CD4-positive, alpha-beta memory T cell (primary cell): Measurements from ENCODE around the gene NRG3. TPM values are rescaled to one million over a fixed set of nuclear protein-coding genes. Genes with fewer than 3 reads are reported as not detected.

Experiments
- CTCF ChIA-PET: fragments of 350-600 bp; sonication (Branson Sonifier 250); formaldehyde crosslinking; loops from one replicate; lab custom pipeline; 2021; ENCODE audit warnings: inconsistent platforms; ENCODE audit not compliant: partially characterized antibody; lab: Charles Lee
- POLR2A ChIA-PET: fragments of 350-600 bp; sonication (Branson Sonifier 250); formaldehyde crosslinking; loops from one replicate; lab custom pipeline; 2021; ENCODE audit not compliant: partially characterized antibody; lab: Charles Lee
- DNase-seq, 5 donors: peaks; one replicate each; pipeline versions ENCODE4 v3.0.0 to v3.0.0-alpha.2; 2020 to 2022; ENCODE audit warnings: mixed read lengths in 1 of 5
- H3K27ac ChIP-seq: one replicate; pipeline ENCODE4 v1.7.0; 2013; ENCODE audit warnings: low read depth, low read length
- H3K27me3 ChIP-seq: 2 replicates; pipeline ENCODE4 v1.7.0; 2013; ENCODE audit warnings: mild to moderate bottlenecking, low read length, moderate library complexity; ENCODE audit not compliant: insufficient read depth
- H3K36me3 ChIP-seq: 2 replicates; pipeline ENCODE4 v1.7.0; 2013; ENCODE audit warnings: mild to moderate bottlenecking, low read length, moderate library complexity; ENCODE audit not compliant: insufficient read depth
- H3K4me1 ChIP-seq: 2 replicates; pipeline ENCODE4 v1.7.0; 2013; ENCODE audit warnings: mild to moderate bottlenecking, low read length, moderate library complexity; ENCODE audit not compliant: insufficient read depth
- H3K4me3 ChIP-seq, 2 donors: one replicate each; pipeline ENCODE4 v1.7.0; 2013; ENCODE audit warnings: low read length in 2 of 2, mild to moderate bottlenecking in 1 of 2
- H3K9me3 ChIP-seq, 2 donors: one replicate each; pipeline ENCODE4 v1.7.0; 2013; ENCODE audit warnings: low read length in 2 of 2, control low read depth in 1 of 2; ENCODE audit not compliant: control insufficient read depth in 1 of 2
- H3K27ac Mint-ChIP-seq, 7 donors: one replicate each; pipeline ENCODE4 v1.8.0; 2020 to 2021; ENCODE audit warnings: mixed read lengths in 7 of 7, mild to moderate bottlenecking in 6 of 7, inconsistent platforms in 3 of 7, moderate library complexity in 3 of 7
- H3K27me3 Mint-ChIP-seq, 2 donors: one replicate each; pipeline ENCODE4 v1.8.0; 2020 to 2021; ENCODE audit warnings: mixed read lengths in 2 of 2
- H3K36me3 Mint-ChIP-seq, 2 donors: one replicate each; pipeline ENCODE4 v1.8.0; 2020 to 2021; ENCODE audit warnings: mixed read lengths in 2 of 2, inconsistent platforms in 1 of 2, mild to moderate bottlenecking in 1 of 2
- H3K4me1 Mint-ChIP-seq, 4 donors: one replicate each; pipeline ENCODE4 v1.8.0; 2020 to 2021; ENCODE audit warnings: mixed read lengths in 4 of 4, mild to moderate bottlenecking in 1 of 4
- H3K4me3 Mint-ChIP-seq, 8 donors: one replicate each; pipeline ENCODE4 v1.8.0; 2020 to 2021; ENCODE audit warnings: mixed read lengths in 8 of 8, mild to moderate bottlenecking in 7 of 8, moderate library complexity in 6 of 8, inconsistent platforms in 3 of 8
- H3K9me3 Mint-ChIP-seq, 8 donors: one replicate each; pipeline ENCODE4 v1.8.0; 2020 to 2021; ENCODE audit warnings: mixed read lengths in 8 of 8, mild to moderate bottlenecking in 5 of 8, inconsistent platforms in 3 of 8, moderate library complexity in 1 of 8
- intact Hi-C: fragments of 100-400 bp; cut with micrococcal nuclease; formaldehyde crosslinking; loops from one replicate; pipeline ENCODE4 v1.15.1; 2023
- polyA plus RNA-seq, 2 donors: library from polyadenylated mRNA; unstranded; fragments of 300-500 nt; fragmentation: Illumina TruSeq; gene quantifications; one replicate each; pipeline ENCODE4 v1.2.3, GENCODE V29; 2021
- total RNA-seq, 2 experiments: library from RNA; stranded (reverse); gene quantifications; one replicate each; pipeline ENCODE4 v1.2.3, GENCODE V29; 2021

The NRG3 gene
- total and polyA plus RNA-seq, 4 experiments from 2014 or later = not detected

- Histone ChIP-seq H3K27ac (no peak overlapping the region), H3K9me3 (no peaks in the 10 kb centered on the region), H3K4me1 (no peaks in the 10 kb centered on the region), H3K27me3 (no peaks in the 10 kb centered on the region), H3K4me3 (no peak overlapping the region), H3K36me3 (no peaks in the 10 kb centered on the region)
- no peak overlapping the region for H3K27ac Mint-ChIP-seq
- H3K9me3 Mint-ChIP-seq = peaks cover 2 to 13% (median 5%) of the 10 kb centered on the region in 8 donors
- POLR2A ChIA-PET = no interaction called here
- CTCF ChIA-PET = no interaction called here
- no peaks in the 10 kb centered on the region for H3K27me3 Mint-ChIP-seq
- no peak for DNase-seq
- H3K4me1 Mint-ChIP-seq = no peaks in the 10 kb centered on the region
- intact Hi-C loops = no loop called here
- H3K4me3 Mint-ChIP-seq = no peak overlapping the region
- H3K36me3 Mint-ChIP-seq = no peaks in the 10 kb centered on the region
These were observed 106.7 kb downstream of the NRG3 start for GRCh38 chr10:81981724-81982123.

DNA sequence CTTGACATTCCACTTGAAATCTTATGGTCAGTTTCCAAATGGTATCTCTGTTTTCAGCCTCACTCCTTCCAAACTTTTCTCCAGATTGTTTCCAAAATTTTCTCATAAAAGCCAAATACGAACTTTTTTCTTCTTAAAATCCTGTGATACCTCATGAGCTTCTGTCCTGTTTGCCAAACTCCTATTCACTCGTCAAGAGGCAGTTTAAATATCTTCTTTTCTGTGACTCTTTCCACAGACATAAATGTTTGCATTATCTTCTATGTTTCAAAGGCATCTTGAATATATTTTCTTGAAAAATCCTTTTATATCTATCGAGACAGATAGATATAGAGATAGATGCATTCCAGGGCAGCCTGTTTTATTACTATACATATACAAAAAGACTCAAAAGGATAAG lies 109.4 kb downstream of the NRG3 start:
- DNase-seq = no peak
- H3K4me1 Mint-ChIP-seq = no peaks in the 10 kb centered on the region
- no peaks in the 10 kb centered on the region for H3K36me3 Mint-ChIP-seq
- peaks cover 2 to 13% (median 5%) of the 10 kb centered on the region in 8 donors for H3K9me3 Mint-ChIP-seq
- CTCF ChIA-PET = no interaction called here
- H3K27me3 Mint-ChIP-seq = no peaks in the 10 kb centered on the region
- Histone ChIP-seq H3K4me1 (no peaks in the 10 kb centered on the region), H3K27ac (no peak overlapping the region), H3K4me3 (no peak overlapping the region), H3K9me3 (no peaks in the 10 kb centered on the region), H3K27me3 (no peaks in the 10 kb centered on the region), H3K36me3 (no peaks in the 10 kb centered on the region)
- intact Hi-C loops = no loop called here
- POLR2A ChIA-PET = no interaction called here
- no peak overlapping the region for H3K27ac Mint-ChIP-seq
- H3K4me3 Mint-ChIP-seq = no peak overlapping the region

GRCh38 chr10:81995254-81995653 lies 120.3 kb downstream of the NRG3 start:
- Histone ChIP-seq H3K27ac (no peak overlapping the region), H3K4me3 (no peak overlapping the region), H3K27me3 (no peaks in the 10 kb centered on the region), H3K36me3 (no peaks in the 10 kb centered on the region), H3K9me3 (no peaks in the 10 kb centered on the region), H3K4me1 (no peaks in the 10 kb centered on the region)
- H3K4me1 Mint-ChIP-seq = no peaks in the 10 kb centered on the region
- H3K9me3 Mint-ChIP-seq = peaks cover 0 to 4% (median 3%) of the 10 kb centered on the region in 8 donors
- DNase-seq = no peak
- intact Hi-C loops = no loop called here
- H3K4me3 Mint-ChIP-seq = no peak overlapping the region
- H3K36me3 Mint-ChIP-seq = no peaks in the 10 kb centered on the region
- no peak overlapping the region for H3K27ac Mint-ChIP-seq
- ChIA-PET CTCF (no interaction called here), POLR2A (no interaction called here)
- H3K27me3 Mint-ChIP-seq = no peaks in the 10 kb centered on the region

DNA sequence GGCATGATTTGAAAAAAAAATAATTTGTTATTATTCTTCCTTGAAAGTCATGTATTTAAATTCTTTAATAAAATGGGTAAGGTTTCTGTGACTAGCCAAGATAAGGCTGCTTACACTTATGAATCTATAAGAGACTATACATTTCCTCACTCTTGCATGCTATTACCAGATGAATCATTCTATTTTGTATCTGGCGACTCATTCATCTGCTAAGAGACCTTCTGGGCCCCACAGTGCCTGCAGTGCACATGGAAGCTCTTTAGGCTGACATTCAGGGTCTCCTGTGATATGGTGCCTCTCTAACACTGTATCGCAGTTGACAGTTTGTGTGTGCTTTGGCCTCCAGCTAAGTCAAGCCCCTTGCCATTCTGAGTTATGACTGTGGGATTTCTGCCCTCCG lies 121.9 kb downstream of the NRG3 start:
- Mint-ChIP-seq H3K9me3 (peaks cover 0 to 7% (median 4%) of the 10 kb centered on the region in 8 donors), H3K27ac (no peak overlapping the region), H3K4me1 (no peaks in the 10 kb centered on the region), H3K27me3 (no peaks in the 10 kb centered on the region), H3K36me3 (no peaks in the 10 kb centered on the region), H3K4me3 (no peak overlapping the region)
- no peak overlapping the region for H3K4me3 ChIP-seq
- ChIA-PET CTCF (no interaction called here), POLR2A (no interaction called here)
- H3K27ac ChIP-seq = no peak overlapping the region
- H3K4me1 ChIP-seq = no peaks in the 10 kb centered on the region
- no peaks in the 10 kb centered on the region for H3K36me3 ChIP-seq
- no peak for DNase-seq
- no peaks in the 10 kb centered on the region for H3K9me3 ChIP-seq
- intact Hi-C loops = no loop called here
- no peaks in the 10 kb centered on the region for H3K27me3 ChIP-seq

DNA sequence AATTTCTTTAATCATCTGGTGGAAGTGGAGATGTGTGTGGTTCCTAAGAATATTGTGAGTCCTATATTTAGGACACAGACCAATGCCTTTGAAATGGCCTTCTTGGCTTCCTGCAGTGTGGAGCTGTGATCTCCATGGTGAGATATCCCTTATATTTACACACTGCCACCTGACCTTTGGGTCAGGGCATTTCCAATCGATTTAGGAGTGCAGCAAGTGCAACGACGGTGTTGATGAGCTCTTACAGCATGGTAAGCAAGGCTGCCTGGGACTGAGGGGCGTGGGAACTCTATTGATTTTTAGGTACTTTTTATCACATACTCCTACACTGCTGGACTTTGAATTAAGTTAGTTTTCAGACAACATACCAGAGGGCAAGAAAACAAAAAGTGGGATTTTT lies 146.0 kb downstream of the NRG3 start:
- no peak overlapping the region for H3K4me3 Mint-ChIP-seq
- no peaks in the 10 kb centered on the region for H3K36me3 ChIP-seq
- H3K4me1 Mint-ChIP-seq = no peaks in the 10 kb centered on the region
- DNase-seq = no peak
- H3K27me3 Mint-ChIP-seq = no peaks in the 10 kb centered on the region
- no peaks in the 10 kb centered on the region for H3K27me3 ChIP-seq
- H3K9me3 ChIP-seq = no peaks in the 10 kb centered on the region
- no peaks in the 10 kb centered on the region for H3K4me1 ChIP-seq
- H3K27ac ChIP-seq = no peak overlapping the region
- H3K9me3 Mint-ChIP-seq = peaks cover 0 to 19% (median 13%) of the 10 kb centered on the region in 8 donors
- CTCF ChIA-PET = no interaction called here
- no peaks in the 10 kb centered on the region for H3K36me3 Mint-ChIP-seq
- intact Hi-C loops = no loop called here
- no peak overlapping the region for H3K27ac Mint-ChIP-seq
- H3K4me3 ChIP-seq = no peak overlapping the region
- POLR2A ChIA-PET = no interaction called here

DNA sequence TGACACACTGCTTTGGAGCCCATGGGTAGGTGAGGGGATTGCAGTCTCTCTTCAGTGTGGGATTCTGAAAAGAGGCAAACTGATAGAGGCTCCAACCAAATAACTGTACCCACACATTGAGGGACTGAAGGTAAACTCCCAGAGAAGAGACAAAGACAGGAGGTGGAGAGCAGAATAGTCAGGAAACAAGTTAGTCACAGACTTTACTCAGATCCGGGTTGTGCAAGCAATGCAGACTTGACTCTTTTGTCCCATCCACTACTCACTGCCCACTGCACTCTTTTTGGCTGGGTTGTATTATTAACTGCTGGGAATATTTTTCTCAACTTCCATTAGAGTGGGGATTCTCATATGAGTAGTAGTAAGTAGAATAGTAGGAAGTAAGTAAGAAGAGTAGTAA lies 152.7 kb downstream of the NRG3 start:
- H3K4me3 Mint-ChIP-seq = no peak overlapping the region
- no peak overlapping the region for H3K27ac Mint-ChIP-seq
- H3K27me3 Mint-ChIP-seq = no peaks in the 10 kb centered on the region
- ChIA-PET CTCF (no interaction called here), POLR2A (no interaction called here)
- no peaks in the 10 kb centered on the region for H3K36me3 Mint-ChIP-seq
- Histone ChIP-seq H3K4me3 (no peak overlapping the region), H3K27ac (no peak overlapping the region), H3K36me3 (no peaks in the 10 kb centered on the region), H3K4me1 (no peaks in the 10 kb centered on the region), H3K27me3 (no peaks in the 10 kb centered on the region), H3K9me3 (no peaks in the 10 kb centered on the region)
- peaks cover 0 to 8% (median 3%) of the 10 kb centered on the region in 8 donors for H3K9me3 Mint-ChIP-seq
- no peak for DNase-seq
- H3K4me1 Mint-ChIP-seq = no peaks in the 10 kb centered on the region
- intact Hi-C loops = no loop called here

DNA sequence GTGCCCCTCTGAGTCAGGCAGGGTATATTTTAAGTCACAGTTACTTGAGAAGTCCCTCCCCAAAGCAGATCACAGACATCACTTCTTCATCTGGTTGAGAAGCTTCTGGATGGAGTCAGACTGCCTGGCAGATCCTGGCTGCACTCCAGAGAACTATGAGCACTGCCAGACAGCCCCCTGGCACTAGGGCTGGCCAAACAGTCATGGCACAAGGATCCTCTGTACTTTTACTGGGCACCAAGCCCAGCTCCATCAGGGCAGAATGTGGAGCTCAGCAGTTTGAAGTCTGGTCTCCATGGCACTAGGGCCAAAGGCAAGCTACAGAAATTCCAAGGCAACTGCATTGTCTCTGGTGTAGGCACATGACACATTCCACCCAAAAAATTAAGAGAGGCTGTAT lies 162.1 kb downstream of the NRG3 start:
- peaks cover 0 to 9% (median 5%) of the 10 kb centered on the region in 8 donors for H3K9me3 Mint-ChIP-seq
- Histone ChIP-seq H3K27me3 (no peaks in the 10 kb centered on the region), H3K27ac (no peak overlapping the region), H3K36me3 (no peaks in the 10 kb centered on the region), H3K4me1 (no peaks in the 10 kb centered on the region), H3K4me3 (no peak overlapping the region), H3K9me3 (no peaks in the 10 kb centered on the region)
- intact Hi-C loops = no loop called here
- H3K4me1 Mint-ChIP-seq = no peaks in the 10 kb centered on the region
- H3K27ac Mint-ChIP-seq = no peak overlapping the region
- POLR2A ChIA-PET = no interaction called here
- no peak overlapping the region for H3K4me3 Mint-ChIP-seq
- CTCF ChIA-PET = no interaction called here
- H3K36me3 Mint-ChIP-seq = no peaks in the 10 kb centered on the region
- no peak for DNase-seq
- H3K27me3 Mint-ChIP-seq = no peaks in the 10 kb centered on the region

- Mint-ChIP-seq H3K36me3 (no peaks in the 10 kb centered on the region), H3K9me3 (peaks cover 0 to 9% (median 4%) of the 10 kb centered on the region in 8 donors), H3K27me3 (no peaks in the 10 kb centered on the region), H3K4me1 (no peaks in the 10 kb centered on the region), H3K27ac (no peak overlapping the region), H3K4me3 (no peak overlapping the region)
- intact Hi-C loops = no loop called here
- POLR2A ChIA-PET = no interaction called here
- no peaks in the 10 kb centered on the region for H3K27me3 ChIP-seq
- H3K4me1 ChIP-seq = no peaks in the 10 kb centered on the region
- no peak overlapping the region for H3K4me3 ChIP-seq
- no peak overlapping the region for H3K27ac ChIP-seq
- CTCF ChIA-PET = no interaction called here
- H3K9me3 ChIP-seq = no peaks in the 10 kb centered on the region
- no peaks in the 10 kb centered on the region for H3K36me3 ChIP-seq
- no peak for DNase-seq
These were observed 163.6 kb downstream of the NRG3 start for GRCh38 chr10:82038587-82038986.
